HG02642 (cell line): ENCODE results near the gene SMIM22.
A peak's percentile ranks its signal among the peaks of the same experiment; 100 is the strongest.
"Not testable (repeated sequence)": the region's sequence is repeated elsewhere in the genome, so short reads cannot be mapped to it uniquely, and the experiment has no call there.

Source experiments
- ATAC-seq: cut with Tn5 transposase; IDR thresholded peaks from one replicate; pipeline ENCODE4 v1.9.1; 2021; ENCODE audit warnings: mild to moderate bottlenecking; ENCODE audit not compliant: unreplicated experiment, poor library complexity

SMIM22 gene

GRCh38 chr16:4768549-4769305 is 26.4 kb upstream of the SMIM22 start:
- peak; percentile 68 for ATAC-seq

GRCh38 chr16:4769306-4769638 is 25.9 kb upstream of the SMIM22 start:
- no peak for ATAC-seq

DNA sequence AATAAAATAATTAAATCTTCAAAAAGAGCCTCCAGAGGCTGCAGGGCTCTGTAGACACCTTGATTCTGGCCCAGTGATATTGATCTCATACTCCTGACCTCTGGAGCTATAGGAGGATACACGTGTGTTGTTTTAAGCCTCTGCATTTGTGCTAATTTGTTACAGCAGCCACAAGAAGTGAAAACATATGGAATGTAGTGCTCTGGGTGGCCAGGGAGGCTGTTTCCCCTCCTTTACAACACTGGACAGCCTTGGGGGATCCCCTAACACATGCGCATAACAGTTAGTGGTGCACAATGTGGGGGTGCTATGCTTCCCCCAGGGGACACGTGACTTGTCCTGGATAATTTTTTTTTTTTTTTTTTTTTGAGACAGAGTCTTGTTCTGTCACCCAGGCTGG is 23.5 kb upstream of the SMIM22 start:
- ATAC-seq, result no peak

DNA sequence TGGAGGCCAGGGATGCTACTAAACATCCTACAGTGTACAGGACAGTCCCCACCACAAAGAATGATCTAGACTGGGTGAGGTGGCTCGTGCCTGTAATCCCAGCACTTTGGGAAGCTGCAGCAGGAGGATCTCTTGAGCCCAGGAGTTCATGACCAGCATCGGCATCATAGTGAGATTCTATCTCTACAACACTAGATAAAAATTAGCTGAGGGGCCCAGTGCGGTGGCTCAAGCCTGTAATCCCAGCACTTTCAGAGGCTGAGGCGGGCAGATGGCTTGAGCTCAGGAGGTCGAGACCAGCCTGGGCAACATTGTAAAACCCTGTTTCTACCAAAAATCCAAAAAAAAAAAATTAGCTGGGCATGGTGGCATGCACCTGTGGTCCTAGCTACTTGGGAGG is 22.8 kb upstream of the SMIM22 start:
- no peak for ATAC-seq

- no peak for ATAC-seq
These were observed 20.2 kb upstream of the SMIM22 start for GRCh38 chr16:4775005-4775404.

GRCh38 chr16:4776141-4776705 is 18.9 kb upstream of the SMIM22 start:
- no peak for ATAC-seq

DNA sequence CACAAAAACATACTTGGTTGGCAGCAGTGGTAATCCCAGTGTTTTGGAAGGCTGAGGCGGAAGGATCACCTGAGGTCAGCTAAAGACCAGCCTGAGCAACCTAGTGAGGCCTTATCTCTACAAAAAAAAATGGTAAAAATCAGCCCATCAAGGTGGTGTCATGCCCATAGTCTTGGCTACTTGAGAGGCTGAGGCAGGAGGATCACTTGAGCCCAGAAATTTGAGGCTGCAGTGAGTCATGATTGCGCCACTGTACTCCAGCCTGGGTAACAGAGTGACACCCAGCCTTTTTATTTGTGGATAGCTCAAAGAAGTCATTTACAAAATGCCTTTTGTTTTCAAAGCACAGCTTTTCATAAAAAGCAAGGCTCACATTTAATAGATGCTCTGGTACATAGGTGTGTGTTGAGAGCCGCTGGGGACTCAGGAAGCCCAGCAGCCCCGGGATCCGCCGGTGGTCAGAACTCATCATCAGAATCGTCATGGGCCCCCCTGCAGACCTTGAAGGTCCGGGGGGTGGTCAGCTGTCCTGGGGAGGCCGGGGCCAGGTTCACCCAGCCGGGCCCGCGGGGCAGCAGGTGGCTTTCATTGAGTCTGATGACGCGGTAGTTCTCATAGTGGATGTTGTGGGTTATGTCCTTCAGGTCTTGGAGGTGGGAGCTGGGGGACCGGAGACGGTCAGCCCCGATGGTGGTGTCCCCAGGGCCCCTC is 17.7 kb upstream of the SMIM22 start:
- ATAC-seq, result no peak

DNA sequence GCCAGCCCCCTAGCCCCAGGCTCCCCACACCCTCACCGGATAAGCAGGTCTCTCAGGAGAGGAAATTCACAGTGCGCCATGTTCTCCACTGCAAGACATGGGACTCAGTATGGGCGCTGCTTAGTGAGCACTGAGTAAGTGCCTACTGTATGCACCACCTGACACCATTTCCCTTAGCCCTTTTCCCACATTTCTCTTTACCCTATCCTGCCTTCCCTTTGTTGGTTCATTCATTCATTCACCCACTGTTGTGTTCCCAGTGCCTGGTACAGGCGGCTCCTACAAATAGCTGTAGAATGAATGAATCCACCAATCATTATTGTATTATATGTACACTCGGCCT is 17.1 kb upstream of the SMIM22 start:
- no peak for ATAC-seq

DNA sequence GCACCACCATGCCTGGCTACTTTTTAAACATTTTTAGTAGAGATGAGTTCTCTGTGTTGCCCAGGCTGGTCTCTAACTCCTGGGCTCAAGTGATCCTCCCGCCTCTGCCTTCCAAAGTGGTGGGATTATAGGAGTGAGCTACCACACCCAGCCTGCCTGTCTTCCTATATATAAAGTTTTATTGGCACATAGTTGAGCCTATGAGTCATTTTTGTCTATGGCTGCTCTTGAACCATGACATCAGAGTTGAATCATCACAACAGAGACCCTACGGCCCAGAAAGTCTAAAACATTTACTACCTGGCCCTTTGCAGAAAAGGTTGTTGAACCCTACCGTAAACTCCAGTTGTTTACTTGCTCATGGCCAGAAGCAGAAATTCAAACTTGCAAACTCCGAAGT is 14.9 kb upstream of the SMIM22 start:
- ATAC-seq, result no peak

DNA sequence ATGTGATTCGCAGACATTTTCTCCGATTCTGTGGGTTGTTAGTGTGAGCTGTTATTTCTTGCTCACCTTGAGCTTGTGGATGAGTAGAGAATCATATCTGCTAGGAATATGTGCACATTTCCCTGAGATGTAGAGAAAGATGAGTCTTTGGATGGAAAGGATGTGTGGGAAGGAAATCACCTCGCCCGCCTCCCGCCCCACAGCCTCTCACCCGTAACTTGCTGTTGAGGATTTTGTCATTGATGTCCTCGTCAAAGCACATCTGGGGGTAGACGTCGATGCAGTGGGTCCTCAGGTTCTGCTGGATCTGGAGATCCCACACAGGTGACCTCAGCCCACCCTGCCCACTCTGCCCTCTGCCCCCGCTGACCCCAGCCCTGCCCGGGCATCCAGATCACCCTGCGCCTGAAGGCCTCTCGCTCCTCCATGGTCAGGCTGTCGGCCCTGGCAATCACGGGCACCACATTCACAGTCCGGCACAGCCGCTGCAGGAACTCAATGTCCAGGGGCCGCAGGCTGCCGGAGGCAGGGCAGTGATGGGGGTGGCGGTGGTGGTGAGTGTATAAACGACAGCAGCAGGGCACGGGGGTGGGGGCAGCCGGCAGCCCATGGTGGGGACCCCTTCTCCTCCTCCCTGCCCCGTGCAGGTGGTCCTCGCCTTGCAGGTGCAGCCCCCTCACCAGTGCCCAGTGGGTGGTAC is 11.8 kb upstream of the SMIM22 start:
- no peak for ATAC-seq

DNA sequence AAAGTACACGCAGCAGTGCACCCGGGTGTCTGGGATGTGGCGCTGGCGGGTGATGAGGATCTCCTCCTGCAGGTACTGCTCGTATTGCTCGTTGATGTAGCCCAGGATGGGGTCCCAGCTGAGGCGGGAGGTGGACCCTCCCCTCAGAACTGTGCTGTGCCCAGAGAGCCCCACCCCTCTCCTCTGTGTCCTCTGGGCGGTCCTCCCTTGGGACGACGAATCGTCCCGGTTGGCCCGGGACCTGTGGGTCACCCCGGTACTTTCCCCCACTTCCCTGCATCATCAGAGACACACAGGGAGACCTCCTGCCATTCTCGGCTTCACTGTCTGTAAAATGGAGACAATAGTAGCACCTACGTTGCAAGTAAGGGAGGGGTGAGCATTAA is 11.2 kb upstream of the SMIM22 start:
- ATAC-seq, result no peak

DNA sequence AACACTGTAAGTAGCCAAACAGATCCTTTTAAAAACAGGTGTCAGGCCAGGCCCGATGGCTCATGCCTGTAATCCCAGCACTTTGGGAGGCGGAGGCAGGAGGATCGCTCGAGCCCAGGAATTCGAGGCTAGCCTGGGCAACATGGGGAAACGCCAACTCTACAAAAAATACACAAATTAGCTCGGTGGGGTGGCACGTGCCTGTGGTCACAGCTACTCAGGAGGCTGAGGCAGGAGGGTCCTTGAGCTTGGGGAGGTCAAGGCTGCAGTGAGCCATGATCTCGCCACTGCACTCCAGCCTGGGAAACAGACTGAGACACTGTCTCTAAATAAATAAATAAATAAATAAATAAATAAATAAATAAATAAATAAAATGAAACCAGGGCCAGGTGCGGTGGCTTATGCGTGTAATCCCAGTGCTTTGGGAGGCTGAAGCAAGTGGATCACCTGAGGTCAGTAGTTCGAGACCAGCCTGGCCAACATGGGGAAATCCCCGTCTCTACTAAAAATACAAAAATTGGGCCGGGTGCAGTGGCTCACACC is 10.7 kb upstream of the SMIM22 start:
- not testable (repeated sequence) for ATAC-seq

DNA sequence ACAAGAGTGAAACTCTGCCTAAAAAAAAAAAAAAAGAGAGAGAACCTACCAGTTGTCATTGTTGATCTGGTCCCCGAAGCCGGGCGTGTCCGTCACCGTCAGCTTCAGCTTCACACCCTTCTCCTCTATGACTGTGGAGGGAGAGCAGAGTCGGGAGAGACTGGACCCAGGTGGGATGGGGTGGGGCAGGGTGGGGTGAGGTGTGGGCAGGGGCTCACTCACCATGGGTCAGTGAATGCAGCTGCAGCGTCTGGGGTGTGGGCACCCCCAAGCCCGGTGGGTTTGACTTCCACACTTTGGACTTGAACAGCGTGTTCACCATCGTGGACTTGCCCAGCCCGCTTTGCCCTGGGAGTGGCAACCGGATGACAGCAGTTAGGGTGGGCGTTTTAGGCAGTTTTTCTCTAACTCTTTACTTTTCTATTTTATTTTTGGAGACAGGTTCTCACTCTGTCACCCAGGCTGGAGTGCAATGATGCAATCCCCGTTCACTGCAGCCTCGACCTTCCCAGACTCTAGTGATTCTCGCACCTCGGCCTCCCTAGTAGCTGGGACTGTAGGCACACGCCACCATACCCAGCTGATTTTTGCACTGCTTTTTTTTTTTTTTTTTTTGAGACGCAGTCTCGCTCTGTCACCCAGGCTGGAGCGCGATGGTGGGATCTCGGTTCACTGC is 9.3 kb upstream of the SMIM22 start:
- no peak for ATAC-seq

- no peak for ATAC-seq
These were observed 8.1 kb upstream of the SMIM22 start for GRCh38 chr16:4787068-4787467.

DNA sequence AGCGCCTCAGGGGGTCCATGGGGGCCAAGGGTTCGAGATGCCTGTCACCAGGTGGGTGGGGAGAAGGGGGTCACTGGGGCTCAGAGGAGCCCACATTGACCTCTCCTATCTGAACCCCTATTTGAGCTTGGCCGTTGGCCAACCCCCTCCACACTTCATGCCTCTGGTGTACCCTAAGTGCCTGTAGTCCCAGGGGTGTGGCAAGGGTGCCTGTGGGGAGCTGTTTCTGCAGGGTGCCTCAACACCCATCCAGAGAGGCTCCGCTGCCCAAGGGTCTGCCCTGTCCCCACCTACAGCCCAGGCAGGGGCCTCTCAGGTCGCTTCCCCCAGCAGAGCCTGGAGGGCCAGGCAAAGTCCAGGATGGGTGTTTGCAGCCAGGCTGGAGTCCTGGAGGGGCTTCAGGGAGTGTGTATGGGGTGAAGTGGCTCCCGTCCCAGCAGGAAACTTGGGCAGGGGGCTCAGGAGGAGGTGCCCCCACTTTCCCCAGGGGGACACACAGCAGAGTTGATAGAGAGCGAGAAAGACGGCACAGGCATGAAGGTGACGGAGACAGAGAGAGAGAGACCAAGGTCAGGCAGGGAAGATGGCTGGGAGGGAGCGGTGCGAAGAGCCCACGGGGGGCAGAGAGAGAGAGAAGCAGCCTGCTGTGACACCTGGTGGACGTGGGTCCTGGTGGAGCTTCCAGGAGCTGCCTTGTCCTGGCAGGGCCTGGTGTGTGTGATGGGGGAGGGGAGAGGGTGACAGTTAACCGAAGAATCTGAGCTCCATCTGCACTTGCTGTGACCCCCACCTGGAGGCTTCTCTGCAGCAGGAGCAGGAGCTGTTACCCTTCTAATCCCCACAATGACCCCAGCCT is 7.3 kb upstream of the SMIM22 start, which contains the start of gene SEPTIN12:
Gene SEPTIN12 (minus strand): TSS at position 719 of the 856 bp plus-strand sequence. CDS start 700 bp downstream, at position 19.
- ATAC-seq, result no peak

GRCh38 chr16:4788489-4788889 is 6.7 kb upstream of the SMIM22 start:
- no peak for ATAC-seq

GRCh38 chr16:4788910-4789309 is 6.3 kb upstream of the SMIM22 start:
- no peak for ATAC-seq

GRCh38 chr16:4790261-4790660 is 4.9 kb upstream of the SMIM22 start:
- ATAC-seq, result no peak

- ATAC-seq, result no peak
These were observed 4.3 kb upstream of the SMIM22 start for GRCh38 chr16:4790871-4791270.
